ENCODE measurements around the gene SYNE1.

Gene SYNE1

DNA sequence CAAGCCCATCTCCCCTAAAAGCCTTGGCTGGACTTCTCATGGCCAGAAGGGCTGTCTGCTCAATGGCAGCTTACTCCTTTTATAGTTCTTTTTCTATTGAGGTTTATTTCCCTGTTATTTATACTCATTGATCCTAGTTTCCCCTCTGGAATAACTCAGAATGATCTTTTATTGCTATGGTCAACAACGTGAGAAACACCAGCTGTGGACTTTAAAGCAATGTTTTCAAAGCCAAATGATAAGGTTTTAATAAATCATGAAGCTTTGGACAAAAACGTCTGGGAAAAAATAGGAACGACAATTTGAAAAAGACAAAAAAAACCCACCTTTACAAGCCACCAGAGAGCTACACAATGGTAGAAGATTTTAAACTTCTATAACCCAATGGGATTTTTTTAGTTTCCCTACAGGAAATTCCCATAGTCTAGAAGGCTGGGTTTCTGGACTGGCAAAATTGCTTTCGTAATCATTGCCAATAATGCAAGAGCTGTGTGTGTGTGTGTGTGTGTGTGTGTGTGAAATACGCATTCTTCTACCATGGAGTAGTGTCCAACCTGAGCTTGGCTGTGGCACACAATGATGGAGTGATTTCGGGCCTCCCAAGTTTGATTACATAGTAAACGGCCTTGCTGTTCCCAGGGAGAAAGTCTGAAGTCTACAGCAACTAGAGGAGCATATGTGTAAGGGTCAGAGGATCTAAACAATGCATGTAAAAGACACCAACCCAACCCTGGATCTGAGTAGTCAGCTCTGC is 396.0 kb downstream of the SYNE1 start:
- no peak for DNase-seq (ENCODE audit: low read depth)
- no peak overlapping the region for H3K4me3 ChIP-seq (ENCODE audit: low read depth, low read length)
- in situ Hi-C loops (cut with HindIII; ENCODE audit: low sequenced_read_pairs), result no loop called here
- no peak for TF ChIP-seq CTCF (IDR thresholded peaks at IDR 0.05; ENCODE audit: low read depth, low read length, missing control alignments)

DNA sequence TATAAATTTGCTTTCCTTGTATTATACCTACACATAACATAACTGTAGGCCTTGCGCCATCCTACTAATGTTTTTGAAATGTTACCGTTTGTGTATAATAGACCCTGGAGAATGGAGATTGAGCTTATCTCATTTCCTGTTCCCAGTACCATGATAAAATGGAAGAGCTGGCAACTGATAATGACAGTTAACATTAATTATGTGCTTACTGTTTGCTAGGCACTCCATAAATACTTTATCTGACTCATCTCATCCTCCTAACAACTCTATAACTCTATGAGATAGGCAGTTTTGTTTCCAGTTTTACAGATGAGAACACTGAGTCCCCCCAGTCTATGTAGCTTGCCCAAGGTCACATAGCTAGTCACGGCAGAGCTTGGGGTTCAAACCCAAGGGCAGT is 396.7 kb downstream of the SYNE1 start:
- H3K4me3 ChIP-seq (ENCODE audit: low read depth, low read length), result no peak overlapping the region
- in situ Hi-C loops (cut with HindIII; ENCODE audit: low sequenced_read_pairs), result no loop called here
- no peak for DNase-seq (ENCODE audit: low read depth)
- TF ChIP-seq CTCF (IDR thresholded peaks at IDR 0.05; ENCODE audit: low read depth, low read length, missing control alignments), result no peak

GRCh38 chr6:152236370-152237097 is 400.6 kb downstream of the SYNE1 start:
- DNase-seq (ENCODE audit: low read depth), result no peak
- TF ChIP-seq CTCF (IDR thresholded peaks at IDR 0.05; ENCODE audit: low read depth, low read length, missing control alignments), result no peak
- H3K4me3 ChIP-seq (ENCODE audit: low read depth, low read length), result no peak overlapping the region
- in situ Hi-C loops (cut with HindIII; ENCODE audit: low sequenced_read_pairs), result no loop called here

DNA sequence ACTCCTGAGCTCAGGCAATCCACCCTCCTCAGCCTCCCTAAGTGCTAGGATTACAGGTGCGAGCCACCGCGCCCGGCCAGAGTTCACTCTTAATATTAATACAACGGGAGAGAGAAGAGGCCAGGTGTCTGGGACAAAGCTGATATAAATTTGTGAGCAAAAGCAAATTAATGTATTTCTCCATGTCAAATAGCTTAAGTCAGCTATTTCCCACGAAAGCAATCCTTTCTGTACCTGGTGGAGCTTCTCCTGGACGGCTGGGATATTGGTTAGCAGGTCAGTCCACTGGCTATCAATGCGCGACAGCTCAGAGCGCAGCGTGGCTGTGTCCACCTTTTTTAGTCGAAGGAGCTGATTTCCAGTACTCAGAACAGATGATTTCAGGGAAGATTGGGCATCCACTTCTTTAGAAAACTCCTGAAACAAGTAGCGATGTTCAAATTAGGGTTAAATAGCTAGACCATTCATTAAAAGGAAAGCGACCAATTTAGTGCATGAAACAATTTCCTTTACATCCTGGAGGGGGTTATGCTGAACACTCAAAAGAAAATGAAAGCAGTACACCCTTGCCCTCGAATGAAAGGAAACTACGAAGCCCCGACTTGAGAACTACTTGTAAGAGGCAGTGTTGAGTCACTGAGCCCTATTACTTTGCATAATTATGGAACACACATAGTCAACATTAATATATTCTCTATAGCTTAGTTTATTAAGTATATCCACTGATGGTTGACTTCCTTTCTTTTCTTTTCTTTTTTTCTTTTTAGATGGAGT is 403.4 kb downstream of the SYNE1 start:
- no peak for TF ChIP-seq CTCF (IDR thresholded peaks at IDR 0.05; ENCODE audit: low read depth, low read length, missing control alignments)
- no peak for DNase-seq (ENCODE audit: low read depth)
- H3K4me3 ChIP-seq (ENCODE audit: low read depth, low read length), result no peak overlapping the region
- in situ Hi-C loops (cut with HindIII; ENCODE audit: low sequenced_read_pairs), result no loop called here

- no peak for DNase-seq (ENCODE audit: low read depth)
- TF ChIP-seq CTCF (IDR thresholded peaks at IDR 0.05; ENCODE audit: low read depth, low read length, missing control alignments), result no peak
- in situ Hi-C loops (cut with HindIII; ENCODE audit: low sequenced_read_pairs), result no loop called here
- H3K4me3 ChIP-seq (ENCODE audit: low read depth, low read length), result no peak overlapping the region
Measured at GRCh38 chr6:152232501-152233151, 404.5 kb downstream of the SYNE1 start.

- in situ Hi-C loops (cut with HindIII; ENCODE audit: low sequenced_read_pairs), result no loop called here
- no peak for DNase-seq (ENCODE audit: low read depth)
- no peak for TF ChIP-seq CTCF (IDR thresholded peaks at IDR 0.05; ENCODE audit: low read depth, low read length, missing control alignments)
- no peak overlapping the region for H3K4me3 ChIP-seq (ENCODE audit: low read depth, low read length)
Measured at GRCh38 chr6:152229330-152229729, 407.8 kb downstream of the SYNE1 start.
